Panc1 (cell line): ENCODE results near the gene COX7B. TPM values are rescaled to one million over a fixed set of nuclear protein-coding genes. Genes with fewer than 3 reads are reported as not detected.

Experiments
- ATAC-seq: fragments of 200-7000 bp; cut with Tn5 transposase; 2 replicates; pipeline ENCODE4 v1.9.1; 2020; ENCODE audit warnings: mild to moderate bottlenecking, moderate library complexity
- BruUV-seq: library from RNA; stranded (reverse); fragments of 400-500 nt; replicated peaks from 2 replicates; lab custom pipeline; 2021; lab: Mats Ljungman, UMichigan
- CTCF ChIA-PET: fragments of 300-600 bp; sonication (Branson Sonifier 250); formaldehyde crosslinking; loops from one replicate; lab custom pipeline; 2022; ENCODE audit warnings: antibody characterized with exemption; lab: Charles Lee
- POLR2A ChIA-PET: fragments of 300-600 bp; sonication (Branson Sonifier 250); formaldehyde crosslinking; loops from one replicate; lab custom pipeline; 2022; ENCODE audit warnings: antibody characterized with exemption; lab: Charles Lee
- DNase-seq: peaks from one replicate; pipeline ENCODE4 v3.0.0-alpha.2; 2010; ENCODE audit warnings: low read depth, low spot score
- H3K27ac ChIP-seq: 2 replicates; pipeline ENCODE4 v1.5.1; 2011; ENCODE audit warnings: mild to moderate bottlenecking, low read length, inconsistent platforms
- H3K27me3 ChIP-seq: fragments of 200-500 bp; sonication (Bioruptor generic); 2 replicates; pipeline ENCODE4 v1.6.0; 2014; ENCODE audit warnings: low read length, inconsistent platforms; ENCODE audit not compliant: control insufficient read depth, insufficient read depth
- H3K36me3 ChIP-seq: fragments of 200-500 bp; sonication (Bioruptor generic); 2 replicates; pipeline ENCODE4 v1.5.1; 2014; ENCODE audit warnings: inconsistent platforms, mild to moderate bottlenecking, low read length, moderate library complexity; ENCODE audit not compliant: control insufficient read depth, insufficient read depth
- H3K4me1 ChIP-seq: 2 replicates; pipeline ENCODE4 v1.5.1; 2011; ENCODE audit warnings: inconsistent platforms, mild to moderate bottlenecking, low read length, moderate library complexity; ENCODE audit not compliant: control insufficient read depth, insufficient read depth
- H3K4me3 ChIP-seq, 2 experiments: 2 replicates each; pipeline ENCODE4 v1.5.1; 2011 to 2012; ENCODE audit warnings: low read depth in 2 of 2, low read length in 2 of 2, mild to moderate bottlenecking in 2 of 2, inconsistent platforms in 1 of 2, moderate library complexity in 1 of 2
- H3K9me3 ChIP-seq: fragments of 200-500 bp; sonication (Bioruptor generic); 2 replicates; pipeline ENCODE4 v1.5.1; 2014; ENCODE audit warnings: low read depth, mild to moderate bottlenecking, inconsistent platforms, low read length, moderate library complexity; ENCODE audit not compliant: control insufficient read depth, insufficient read depth
- POLR2AphosphoS5 ChIP-seq: IDR thresholded peaks from 2 replicates; pipeline ENCODE4 v1.6.1; 2012; ENCODE audit warnings: mild to moderate bottlenecking, low read depth, low read length, moderate library complexity
- REST ChIP-seq, 2 experiments: IDR thresholded peaks; 2 replicates each; pipeline ENCODE4 v1.6.1; 2011 to 2012; ENCODE audit warnings: low read depth in 2 of 2, control low read depth in 1 of 2, low read length in 1 of 2, mild to moderate bottlenecking in 1 of 2, moderate library complexity in 1 of 2; ENCODE audit not compliant: insufficient read depth in 1 of 2
- SIN3A ChIP-seq: IDR thresholded peaks from 2 replicates; pipeline ENCODE4 v1.6.1; 2012; ENCODE audit warnings: low read depth, mild to moderate bottlenecking, low read length, moderate library complexity, borderline replicate concordance; ENCODE audit not compliant: insufficient read depth
- TCF7L2 ChIP-seq: IDR thresholded peaks from 2 replicates; pipeline ENCODE4 v1.6.1; 2011; ENCODE audit warnings: mild to moderate bottlenecking, low read depth, low read length, inconsistent platforms
- in situ Hi-C: cut with HindIII; loops from 2 replicates; pipeline ENCODE4 v1.10.0; 2016; ENCODE audit warnings: low sequenced_read_pairs, low pct_unique_long_range_greater_than_20kb
- intact Hi-C: fragments of 100-400 bp; cut with micrococcal nuclease; formaldehyde crosslinking; loops from one replicate; pipeline ENCODE4 v1.10.0; 2022; ENCODE audit not compliant: unreplicated experiment
- total RNA-seq: library from RNA; stranded (reverse); gene quantifications from one replicate; pipeline ENCODE4 v1.2.1, GENCODE V29; 2021; ENCODE audit not compliant: unreplicated experiment
- TF ChIP-seq, protein P1 (sequence below): fragments of 450-650 bp; IDR thresholded peaks from 2 replicates; pipeline ENCODE4 v1.5.1; 2017; ENCODE audit warnings: mild to moderate bottlenecking

Gene COX7B
- total RNA-seq, 1 experiment from 2014 or later: 352 TPM

DNA sequence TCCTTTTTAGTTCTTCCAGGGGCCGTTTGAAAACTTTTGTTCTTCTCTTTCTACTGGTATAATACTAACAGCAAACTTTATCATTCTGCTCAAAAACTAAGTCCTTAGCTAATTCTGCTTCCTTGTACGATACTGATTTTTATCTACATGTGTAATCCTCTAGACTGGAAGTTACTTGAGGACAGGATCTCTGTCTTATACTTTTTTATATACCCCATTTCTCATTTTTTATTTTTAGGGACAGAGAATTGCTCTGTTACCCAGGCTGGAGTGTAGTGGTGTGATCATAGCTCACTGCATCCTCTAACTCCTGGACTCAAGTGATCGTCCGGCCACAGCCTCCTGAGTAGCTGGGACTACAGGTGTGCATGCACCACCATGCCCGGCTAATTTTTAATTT is 2.2 kb downstream of the COX7B start:
- no peak for ATAC-seq
- no TSS peak for BruUV-seq
- POLR2A ChIA-PET: no interaction called here
- Histone ChIP-seq H3K4me3 (no peak overlapping the region), H3K27ac (no peak overlapping the region), H3K4me1 (0 out of 2 replicates have a peak, but pooled peaks cover 3% of the 10 kb centered on the region), H3K27me3 (no peaks in the 10 kb centered on the region), H3K9me3 (no peaks in the 10 kb centered on the region), H3K36me3 (peaks cover 4% of the 10 kb centered on the region)
- intact Hi-C loops (no loop called here), in situ Hi-C loops (no loop called here)
- TF ChIP-seq POLR2AphosphoS5 (no peak), TCF7L2 (no peak), REST (IDR thresholded peaks at IDR 0.05; ENCODE audit: insufficient read depth in 1 of 2, low read depth in 2 of 2, low read length in 1 of 2) (no peak), SIN3A (no peak)
- TF ChIP-seq, protein P1, sequence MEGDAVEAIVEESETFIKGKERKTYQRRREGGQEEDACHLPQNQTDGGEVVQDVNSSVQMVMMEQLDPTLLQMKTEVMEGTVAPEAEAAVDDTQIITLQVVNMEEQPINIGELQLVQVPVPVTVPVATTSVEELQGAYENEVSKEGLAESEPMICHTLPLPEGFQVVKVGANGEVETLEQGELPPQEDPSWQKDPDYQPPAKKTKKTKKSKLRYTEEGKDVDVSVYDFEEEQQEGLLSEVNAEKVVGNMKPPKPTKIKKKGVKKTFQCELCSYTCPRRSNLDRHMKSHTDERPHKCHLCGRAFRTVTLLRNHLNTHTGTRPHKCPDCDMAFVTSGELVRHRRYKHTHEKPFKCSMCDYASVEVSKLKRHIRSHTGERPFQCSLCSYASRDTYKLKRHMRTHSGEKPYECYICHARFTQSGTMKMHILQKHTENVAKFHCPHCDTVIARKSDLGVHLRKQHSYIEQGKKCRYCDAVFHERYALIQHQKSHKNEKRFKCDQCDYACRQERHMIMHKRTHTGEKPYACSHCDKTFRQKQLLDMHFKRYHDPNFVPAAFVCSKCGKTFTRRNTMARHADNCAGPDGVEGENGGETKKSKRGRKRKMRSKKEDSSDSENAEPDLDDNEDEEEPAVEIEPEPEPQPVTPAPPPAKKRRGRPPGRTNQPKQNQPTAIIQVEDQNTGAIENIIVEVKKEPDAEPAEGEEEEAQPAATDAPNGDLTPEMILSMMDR: no peak
- CTCF ChIA-PET: interaction anchor here (0.7 kb wide), 1 partner anchor 1096 kb away, joined by 6 read pairs; no protein-coding TSS in a partner anchor
- DNase-seq: no peak

- Histone ChIP-seq H3K27ac (peak within 1 kb of the TSS; percentile 91), H3K36me3 (no peaks in the 10 kb centered on the region), H3K4me3 (peak within 1 kb of the TSS; percentile 76), H3K27me3 (no peaks in the 10 kb centered on the region), H3K9me3 (no peaks in the 10 kb centered on the region), H3K4me1 (peaks cover 13% of the 10 kb centered on the region)
- no TSS peak for BruUV-seq
- in situ Hi-C loops: no loop called here
- DNase-seq (peak; percentile 67), ATAC-seq (peak; percentile 98)
- TF ChIP-seq, protein P1: peak; percentile 75
- TF ChIP-seq SIN3A (0 out of 2 replicates have a peak, but pooled peaks have one; percentile 50), TCF7L2 (no peak), POLR2AphosphoS5 (0 out of 2 replicates have a peak, but pooled peaks have one; percentile 60)
- CTCF ChIA-PET: interaction anchor here (0.7 kb wide), 2 partner anchors 27 to 111 kb away, joined by 4 to 6 read pairs; no protein-coding TSS in a partner anchor
- intact Hi-C loops: loop anchor here (2.0 kb wide), 1 partner anchor 119 kb away; no protein-coding TSS in a partner anchor
- POLR2A ChIA-PET: no interaction called here
Measured at GRCh38 chrX:77910108-77910840, 11.0 kb downstream of the COX7B start, which contains the start of gene ATP7A. TSS of gene ATP7A (plus strand) at chrX:77910693. CDS start at chrX:77971642, 60,949 bp downstream.
